DND-41 (cell line): ENCODE measurements around the gene ABCG1.

Experiments used
- CTCF ChIP-seq: IDR thresholded peaks from 2 replicates; pipeline ENCODE4 v1.5.1; 2012; ENCODE audit warnings: borderline replicate concordance, low read length, moderate library complexity, mild to moderate bottlenecking; ENCODE audit not compliant: poor library complexity, severe bottlenecking; ENCODE audit errors: extremely low read depth
- EZH2 ChIP-seq: IDR thresholded peaks from 3 replicates; pipeline ENCODE4 v1.6.1; 2012; ENCODE audit warnings: borderline replicate concordance, low read depth, mild to moderate bottlenecking, moderate library complexity, low read length, inconsistent platforms; ENCODE audit not compliant: severe bottlenecking

GRCh38 chr21:42172596-42173483, 46.1 kb upstream of the ABCG1 start:
- TF ChIP-seq CTCF (no peak), EZH2 (no peak)
